T-helper 17 cell (primary cell): ENCODE data around the gene RNF144A. TPM values are rescaled to one million over a fixed set of nuclear protein-coding genes. Genes with fewer than 3 reads are reported as not detected.

ENCODE experiments used
- ATAC-seq: fragments of 150-1000 bp; cut with Tn5 transposase; 2 replicates; pipeline ENCODE4 v1.10.0; 2021; ENCODE audit warnings: mild to moderate bottlenecking, moderate library complexity
- DNase-seq, 3 donors: peaks; one replicate each; pipeline versions ENCODE4 v3.0.0 to v3.0.0-alpha.2; 2020 to 2021
- H3K9me3 ChIP-seq: one replicate; pipeline ENCODE4 v1.7.0; 2013; ENCODE audit warnings: low read length, mild to moderate bottlenecking; ENCODE audit not compliant: control insufficient read depth, poor library complexity, severe bottlenecking
- H3K27ac Mint-ChIP-seq: one replicate; pipeline ENCODE4 v1.8.0; 2022; ENCODE audit warnings: mild to moderate bottlenecking, moderate library complexity, mixed read lengths
- H3K27me3 Mint-ChIP-seq: one replicate; pipeline ENCODE4 v1.8.0; 2022; ENCODE audit warnings: mixed read lengths
- H3K36me3 Mint-ChIP-seq: one replicate; pipeline ENCODE4 v1.8.0; 2022; ENCODE audit warnings: low read depth, mixed read lengths
- H3K4me1 Mint-ChIP-seq: one replicate; pipeline ENCODE4 v1.8.0; 2022; ENCODE audit warnings: mild to moderate bottlenecking, mixed read lengths
- H3K4me3 Mint-ChIP-seq: one replicate; pipeline ENCODE4 v1.8.0; 2022; ENCODE audit warnings: mild to moderate bottlenecking, moderate library complexity, mixed read lengths
- total RNA-seq, 4 donors: library from RNA in 2 of 4; stranded (reverse) in 2 of 4; gene quantifications; one replicate each; pipeline ENCODE4 v1.2.3 and lab custom pipeline; 2022 to 2026

The RNF144A gene
- total RNA-seq, 2 donors from 2014 or later = 15.1 to 21.4 TPM

DNA sequence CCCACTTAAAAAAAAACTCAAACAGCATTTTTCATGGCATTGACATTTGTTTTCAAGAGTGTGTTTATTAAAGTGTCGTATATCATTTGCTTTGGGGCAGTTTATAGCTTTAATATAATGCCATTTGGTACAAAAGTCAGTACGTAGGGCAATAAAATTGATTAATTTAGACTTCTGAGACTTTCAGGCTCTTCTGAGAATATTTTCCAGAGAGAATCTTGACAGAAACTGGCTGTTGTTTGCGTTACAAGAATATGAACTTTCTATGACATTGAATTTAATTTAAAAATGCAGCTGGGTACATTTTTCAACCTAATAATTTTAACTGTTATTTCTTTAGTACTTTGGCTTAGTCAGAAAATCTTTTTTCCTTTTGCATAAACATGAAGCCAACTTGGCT, 98.9 kb downstream of the RNF144A start:
- no peak for ATAC-seq
- no peaks in the 10 kb centered on the region for H3K36me3 Mint-ChIP-seq

DNA sequence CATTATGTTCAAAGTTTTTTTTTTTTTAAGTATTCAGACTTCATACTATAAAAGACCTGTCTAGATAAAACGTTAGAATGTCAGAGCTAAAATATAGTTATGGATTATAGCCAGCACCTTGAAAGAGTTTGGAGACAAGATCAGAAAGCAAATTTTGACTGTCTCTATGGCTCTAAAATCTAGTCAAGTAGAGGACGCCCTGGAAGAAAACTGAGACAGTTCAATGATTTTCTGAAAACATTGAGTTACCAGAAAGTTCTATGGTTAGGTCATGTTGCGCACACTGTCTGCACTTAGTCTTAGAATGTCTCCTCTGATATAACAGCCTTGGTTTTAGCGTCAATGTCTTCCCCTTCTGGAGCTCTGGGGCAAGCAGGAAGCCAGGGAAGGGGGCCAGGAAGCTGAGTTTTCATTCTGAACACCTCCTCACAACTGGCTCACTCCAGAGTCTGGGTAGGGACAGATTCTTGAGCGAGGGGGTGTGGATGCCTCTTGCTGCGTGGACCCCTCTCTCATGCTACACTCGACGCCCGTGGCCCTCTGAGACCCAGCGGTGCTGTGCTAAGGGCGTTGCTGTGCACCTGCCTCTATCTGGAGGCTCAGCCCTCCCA, 99.5 kb downstream of the RNF144A start:
- Mint-ChIP-seq H3K27me3 (no peaks in the 10 kb centered on the region), H3K4me3 (no peak overlapping the region), H3K4me1 (peaks cover 20% of the 10 kb centered on the region), H3K36me3 (peaks cover 4% of the 10 kb centered on the region), H3K27ac (no peak overlapping the region)
- ATAC-seq = no peak
- no peak for DNase-seq
- H3K9me3 ChIP-seq = no peaks in the 10 kb centered on the region

More for the DNA sequence above, 98.9 kb downstream of the RNF144A start:
- peaks cover 16% of the 10 kb centered on the region for H3K4me1 Mint-ChIP-seq
- H3K4me3 Mint-ChIP-seq = no peak overlapping the region
- no peaks in the 10 kb centered on the region for H3K27me3 Mint-ChIP-seq
- DNase-seq = no peak
- no peaks in the 10 kb centered on the region for H3K9me3 ChIP-seq
- H3K27ac Mint-ChIP-seq = no peak overlapping the region

DNA sequence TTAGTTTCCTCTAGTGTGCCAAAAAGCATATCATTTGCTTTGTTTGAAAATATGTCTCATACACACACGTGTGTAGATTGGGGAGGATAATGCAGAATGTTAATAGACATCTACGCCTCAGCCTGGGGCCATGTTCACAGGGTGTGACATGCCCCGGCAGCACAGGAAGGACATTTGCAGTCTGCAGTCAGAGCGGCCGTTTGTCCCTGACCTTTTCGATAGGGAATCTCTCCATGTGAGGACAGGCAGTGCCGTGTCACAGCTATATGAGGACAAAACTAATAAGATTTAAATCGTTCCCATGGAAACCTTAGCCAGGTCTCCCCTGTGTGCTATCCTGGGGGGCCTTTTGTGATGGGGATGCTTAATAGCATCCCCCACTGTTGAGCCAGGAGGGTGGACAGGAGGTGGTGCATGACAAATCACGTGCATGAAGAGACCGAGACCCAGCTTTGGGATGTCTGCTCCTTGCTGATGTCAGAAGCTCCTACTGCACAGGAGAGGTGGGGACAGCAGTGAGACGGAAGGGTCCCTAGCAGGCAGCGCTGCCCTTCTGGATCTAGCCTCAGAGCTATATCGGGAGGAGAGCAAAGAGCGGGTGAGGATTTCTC, 100.6 kb downstream of the RNF144A start:
- no peaks in the 10 kb centered on the region for H3K9me3 ChIP-seq
- Mint-ChIP-seq H3K4me3 (no peak overlapping the region), H3K27me3 (no peaks in the 10 kb centered on the region), H3K36me3 (peaks cover 4% of the 10 kb centered on the region), H3K27ac (no peak overlapping the region), H3K4me1 (peaks cover 20% of the 10 kb centered on the region)
- ATAC-seq (no peak), DNase-seq (no peak)

DNA sequence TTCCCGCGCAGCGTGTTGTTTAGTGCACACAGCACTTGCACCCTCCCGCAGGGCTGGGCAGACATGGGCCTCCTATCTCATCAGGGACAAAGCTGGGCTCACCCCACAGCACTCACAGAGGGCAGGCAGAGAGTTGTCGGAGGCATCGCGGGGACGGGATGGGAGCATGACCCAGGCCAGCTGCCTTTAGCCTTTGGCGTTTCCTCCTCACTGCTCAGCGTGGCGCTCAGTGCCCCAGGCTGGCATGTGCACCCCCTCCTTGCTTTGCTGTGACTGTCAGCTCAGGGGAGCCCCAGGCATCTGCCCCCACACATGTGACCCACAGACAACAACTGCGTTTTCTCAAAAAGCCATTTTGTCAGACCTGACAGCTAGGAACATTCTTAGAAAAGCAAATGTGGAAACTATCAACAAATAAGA, 101.1 kb downstream of the RNF144A start:
- Mint-ChIP-seq H3K36me3 (peaks cover 4% of the 10 kb centered on the region), H3K4me1 (peaks cover 18% of the 10 kb centered on the region), H3K4me3 (no peak overlapping the region), H3K27me3 (no peaks in the 10 kb centered on the region), H3K27ac (no peak overlapping the region)
- no peak for ATAC-seq
- no peaks in the 10 kb centered on the region for H3K9me3 ChIP-seq
- no peak for DNase-seq

DNA sequence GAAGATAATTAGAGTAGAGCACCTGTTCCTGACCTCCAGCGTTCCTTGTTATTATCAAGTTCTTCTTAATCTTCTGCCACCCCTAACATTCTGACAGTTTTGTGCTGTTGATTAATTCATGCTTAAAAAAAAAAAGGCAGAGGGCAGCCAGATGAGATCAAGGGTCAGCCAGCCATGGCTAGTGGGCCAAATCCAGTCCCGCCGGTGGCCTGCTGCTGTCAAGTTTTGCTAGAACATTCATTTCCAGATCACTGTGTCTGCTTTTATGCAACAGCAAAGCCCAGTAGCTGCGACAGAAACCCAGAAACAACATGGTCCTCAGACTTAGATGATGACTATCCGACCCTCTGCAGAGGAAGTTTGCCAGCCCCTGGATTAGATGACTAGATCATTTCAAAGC, 101.6 kb downstream of the RNF144A start:
- no peak overlapping the region for H3K4me3 Mint-ChIP-seq
- H3K27ac Mint-ChIP-seq = no peak overlapping the region
- H3K27me3 Mint-ChIP-seq = no peaks in the 10 kb centered on the region
- DNase-seq (no peak), ATAC-seq (no peak)
- H3K9me3 ChIP-seq = no peaks in the 10 kb centered on the region
- peaks cover 13% of the 10 kb centered on the region for H3K4me1 Mint-ChIP-seq
- peaks cover 4% of the 10 kb centered on the region for H3K36me3 Mint-ChIP-seq

DNA sequence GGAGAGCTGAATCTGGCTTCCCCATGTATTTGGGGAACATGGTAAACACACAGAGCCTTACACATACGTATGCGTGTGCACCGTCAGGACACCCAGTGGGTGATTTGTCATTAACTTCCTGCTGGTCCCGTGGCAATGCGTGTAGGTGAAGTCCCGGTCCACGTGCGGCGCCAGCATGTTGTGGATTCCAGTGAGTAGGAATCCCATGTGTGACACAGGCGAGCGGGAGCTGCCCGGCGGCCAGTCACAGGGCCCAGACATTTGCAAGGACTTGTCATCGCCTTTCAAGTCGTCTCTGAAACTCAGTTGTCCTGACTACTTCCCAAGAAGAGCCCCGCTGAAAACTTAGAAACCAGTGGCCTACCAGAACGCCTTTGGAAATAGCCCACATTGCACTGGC, 102.0 kb downstream of the RNF144A start:
- ATAC-seq (no peak), DNase-seq (no peak)
- peaks cover 4% of the 10 kb centered on the region for H3K36me3 Mint-ChIP-seq
- H3K4me1 Mint-ChIP-seq = peaks cover 10% of the 10 kb centered on the region
- H3K4me3 Mint-ChIP-seq = no peak overlapping the region
- H3K27ac Mint-ChIP-seq = no peak overlapping the region
- H3K9me3 ChIP-seq = no peaks in the 10 kb centered on the region
- H3K27me3 Mint-ChIP-seq = no peaks in the 10 kb centered on the region

DNA sequence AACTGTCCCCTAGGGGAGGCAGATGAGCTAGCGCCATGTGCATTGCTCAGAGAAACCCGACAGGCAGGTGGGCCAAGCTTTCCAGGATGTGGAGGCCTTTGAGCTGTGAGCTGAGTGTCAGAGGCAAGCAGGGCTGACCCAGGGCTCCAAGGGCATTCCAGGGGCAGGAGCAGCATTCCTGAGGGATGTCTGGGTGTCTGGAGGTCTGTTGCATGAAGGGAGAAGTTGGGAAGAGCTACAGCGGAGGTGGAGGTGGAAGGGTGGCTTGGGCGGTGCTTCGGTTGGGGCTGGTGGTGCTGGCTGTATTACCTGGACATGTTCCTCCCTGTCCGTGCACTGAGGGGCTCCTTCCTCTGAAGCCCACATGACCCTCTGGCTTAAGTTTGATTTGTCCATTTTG, 102.8 kb downstream of the RNF144A start:
- no peak overlapping the region for H3K4me3 Mint-ChIP-seq
- peaks cover 4% of the 10 kb centered on the region for H3K4me1 Mint-ChIP-seq
- no peaks in the 10 kb centered on the region for H3K9me3 ChIP-seq
- ATAC-seq (no peak), DNase-seq (no peak)
- peaks cover 4% of the 10 kb centered on the region for H3K36me3 Mint-ChIP-seq
- no peaks in the 10 kb centered on the region for H3K27me3 Mint-ChIP-seq
- H3K27ac Mint-ChIP-seq = no peak overlapping the region

DNA sequence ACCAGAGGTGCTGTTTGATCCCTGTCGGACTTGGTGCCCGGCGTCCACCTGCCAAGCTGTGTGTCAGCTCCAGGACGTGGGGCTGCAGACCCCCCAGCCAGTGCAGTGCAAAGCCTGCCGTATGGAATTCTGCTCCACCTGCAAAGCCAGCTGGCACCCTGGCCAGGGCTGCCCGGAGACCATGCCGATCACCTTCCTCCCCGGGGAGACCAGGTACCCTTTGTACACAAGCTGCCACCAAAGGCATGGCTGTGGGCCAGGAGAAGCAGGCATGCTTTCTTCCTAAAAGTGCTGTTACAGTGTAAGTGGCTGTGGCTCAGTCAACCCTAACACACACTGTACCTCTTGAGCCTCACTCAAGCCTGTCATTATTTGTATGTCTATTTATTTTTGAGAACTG, 103.3 kb downstream of the RNF144A start:
- no peak overlapping the region for H3K27ac Mint-ChIP-seq
- H3K36me3 Mint-ChIP-seq = peaks cover 4% of the 10 kb centered on the region
- ATAC-seq (no peak), DNase-seq (no peak)
- no peaks in the 10 kb centered on the region for H3K27me3 Mint-ChIP-seq
- H3K4me3 Mint-ChIP-seq = no peak overlapping the region
- H3K9me3 ChIP-seq = no peaks in the 10 kb centered on the region
- H3K4me1 Mint-ChIP-seq = peaks cover 4% of the 10 kb centered on the region

DNA sequence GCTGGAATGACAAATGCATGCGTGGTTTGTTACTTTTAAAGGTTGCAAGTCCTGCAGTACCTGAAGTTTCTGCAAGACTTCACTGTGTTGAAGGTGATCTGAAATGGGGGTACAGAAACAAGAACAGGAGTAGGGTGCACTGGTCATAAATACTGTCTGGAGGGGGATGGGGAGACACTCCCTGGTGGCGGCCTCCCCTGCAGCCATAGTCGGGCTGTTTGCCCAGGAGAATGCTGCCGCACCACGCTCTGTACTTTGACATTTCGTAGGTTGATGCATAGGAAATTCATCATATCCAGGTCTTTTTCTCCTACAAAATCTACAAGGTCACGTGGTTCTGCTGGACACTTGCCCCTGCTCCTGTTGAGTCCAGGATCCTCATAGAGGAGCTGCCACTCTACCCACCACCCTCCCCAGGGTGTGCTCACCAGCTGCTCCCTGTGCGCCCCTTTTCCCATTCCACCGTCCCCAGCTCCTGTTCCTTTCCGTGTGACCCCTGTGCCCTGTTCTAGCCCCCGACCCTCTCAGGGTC, 103.8 kb downstream of the RNF144A start:
- no peaks in the 10 kb centered on the region for H3K9me3 ChIP-seq
- DNase-seq (no peak), ATAC-seq (no peak)
- Mint-ChIP-seq H3K27ac (no peak overlapping the region), H3K4me3 (peak overlapping the region; percentile 31), H3K27me3 (no peaks in the 10 kb centered on the region), H3K4me1 (peaks cover 4% of the 10 kb centered on the region), H3K36me3 (peaks cover 4% of the 10 kb centered on the region)

DNA sequence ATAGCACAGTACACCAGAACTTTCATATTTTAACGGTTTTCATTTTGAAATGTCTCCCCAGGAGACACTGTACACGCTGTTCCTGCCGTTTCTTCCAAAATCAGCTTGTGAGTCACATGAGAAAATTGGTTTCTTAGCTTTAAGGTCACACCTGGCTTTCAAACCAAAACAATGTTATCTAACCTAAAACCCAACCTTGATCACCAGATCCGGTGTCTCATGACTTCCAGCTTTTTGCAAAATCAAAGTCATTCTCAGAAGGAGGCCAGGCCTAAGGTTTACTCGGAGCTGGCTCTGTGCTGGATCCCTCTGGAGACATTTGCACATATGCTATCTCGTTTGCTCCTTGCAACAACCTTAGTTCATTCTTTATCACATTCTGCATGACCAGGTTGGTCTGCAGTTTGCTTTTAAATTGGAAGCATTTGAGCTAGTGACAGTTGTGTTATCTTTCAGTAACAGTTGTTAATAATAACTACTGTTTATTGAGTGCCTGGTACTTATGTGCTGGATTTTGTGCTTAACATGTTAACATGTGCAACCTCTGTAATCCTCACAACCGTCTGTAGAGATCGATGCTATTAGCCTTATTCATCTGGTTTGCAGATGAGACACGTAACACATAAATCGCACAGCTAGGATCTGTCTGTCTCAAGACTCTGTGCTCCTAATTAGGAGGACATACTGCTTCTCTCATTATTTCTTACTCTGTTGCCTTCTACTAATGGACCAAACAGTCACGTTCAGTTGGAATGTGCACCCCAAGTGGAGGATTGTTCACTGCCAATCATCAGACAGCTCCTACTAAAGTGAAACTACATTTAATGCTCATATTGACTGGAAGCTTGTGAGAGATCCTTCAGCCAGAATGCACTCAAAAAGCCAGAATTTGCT, 105.5 kb downstream of the RNF144A start:
- H3K4me3 Mint-ChIP-seq = no peak overlapping the region
- peaks cover 7% of the 10 kb centered on the region for H3K36me3 Mint-ChIP-seq
- no peak for ATAC-seq
- H3K27ac Mint-ChIP-seq = no peak overlapping the region
- peaks cover 4% of the 10 kb centered on the region for H3K4me1 Mint-ChIP-seq
- DNase-seq = no peak
- H3K9me3 ChIP-seq = no peaks in the 10 kb centered on the region
- no peaks in the 10 kb centered on the region for H3K27me3 Mint-ChIP-seq

DNA sequence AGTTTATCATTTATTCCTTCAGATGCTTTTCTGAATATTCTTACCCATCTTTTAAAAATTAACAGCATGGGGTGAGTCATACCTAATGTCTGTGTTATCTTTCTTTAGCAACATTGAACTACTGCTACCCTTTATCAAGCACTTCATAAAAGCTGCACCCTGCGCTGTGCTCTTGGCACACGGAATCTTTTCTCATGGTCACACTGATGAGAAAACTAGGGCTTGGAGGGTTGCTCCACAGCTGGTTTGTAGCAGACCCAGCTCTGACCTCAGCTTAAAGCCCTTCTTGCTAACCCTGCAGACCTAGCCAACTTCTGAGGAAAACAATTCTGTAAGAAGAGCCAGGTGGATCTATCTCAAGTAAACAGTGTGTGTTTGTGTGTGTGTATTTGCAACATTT, 106.3 kb downstream of the RNF144A start:
- ATAC-seq = no peak
- DNase-seq = no peak
- no peaks in the 10 kb centered on the region for H3K9me3 ChIP-seq
- Mint-ChIP-seq H3K27me3 (no peaks in the 10 kb centered on the region), H3K4me1 (peaks cover 4% of the 10 kb centered on the region), H3K27ac (no peak overlapping the region), H3K36me3 (peaks cover 7% of the 10 kb centered on the region), H3K4me3 (no peak overlapping the region)

DNA sequence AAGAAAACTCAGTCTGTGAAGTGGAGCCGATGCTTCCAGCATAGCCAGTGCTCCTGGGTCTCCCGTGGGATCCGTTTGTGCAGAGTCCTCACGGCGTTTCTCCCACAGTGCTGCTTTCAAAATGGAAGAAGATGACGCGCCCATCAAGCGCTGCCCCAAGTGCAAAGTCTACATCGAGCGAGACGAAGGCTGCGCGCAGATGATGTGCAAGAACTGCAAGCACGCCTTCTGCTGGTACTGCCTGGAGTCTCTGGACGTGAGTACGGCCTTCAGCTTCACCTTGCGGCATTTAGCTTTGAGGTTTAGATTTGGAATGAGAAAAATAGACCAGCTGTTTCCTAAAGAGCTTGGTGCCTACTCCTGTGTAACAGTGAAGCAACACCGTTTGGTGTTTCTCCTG, 107.0 kb downstream of the RNF144A start:
- no peak overlapping the region for H3K27ac Mint-ChIP-seq
- no peaks in the 10 kb centered on the region for H3K9me3 ChIP-seq
- H3K27me3 Mint-ChIP-seq = no peaks in the 10 kb centered on the region
- peaks cover 7% of the 10 kb centered on the region for H3K36me3 Mint-ChIP-seq
- ATAC-seq = no peak
- no peak for DNase-seq
- H3K4me1 Mint-ChIP-seq = peaks cover 4% of the 10 kb centered on the region
- no peak overlapping the region for H3K4me3 Mint-ChIP-seq

DNA sequence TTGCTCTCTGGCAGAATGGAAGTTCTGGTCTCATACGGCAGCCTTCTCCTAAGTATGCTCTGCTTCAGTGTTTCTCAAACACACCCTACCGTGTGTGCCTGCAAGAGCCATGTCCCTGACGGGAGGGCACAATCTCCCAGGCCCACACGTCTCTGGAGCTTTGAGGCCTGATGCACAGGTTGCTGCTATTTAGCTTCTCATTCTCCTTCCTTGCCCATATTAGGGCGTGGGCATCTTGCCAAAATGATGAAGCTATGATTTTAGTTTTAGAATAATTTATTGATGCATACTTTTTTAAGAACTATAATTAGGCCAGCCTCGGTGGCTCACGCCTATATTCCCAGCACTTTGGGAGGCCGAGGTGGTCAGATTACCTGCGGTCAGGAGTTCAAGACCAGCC, 107.9 kb downstream of the RNF144A start:
- no peaks in the 10 kb centered on the region for H3K9me3 ChIP-seq
- Mint-ChIP-seq H3K4me1 (peaks cover 4% of the 10 kb centered on the region), H3K4me3 (no peak overlapping the region), H3K27ac (no peak overlapping the region), H3K27me3 (no peaks in the 10 kb centered on the region), H3K36me3 (peaks cover 7% of the 10 kb centered on the region)
- ATAC-seq = no peak
- DNase-seq = no peak
